ENCODE data around the gene CRYGC.

The CRYGC gene

GRCh38 chr2:208148803-208149202 lies 19.2 kb upstream of the CRYGC start:
- H3K4me2 ChIP-seq (ENCODE audit: low read length): no peak overlapping the region
- no peak overlapping the region for H3K27ac ChIP-seq (ENCODE audit: low read depth, low read length)
- no peaks in the 10 kb centered on the region; the same call in 1 of the 2 replicates for H3K9me3 ChIP-seq (ENCODE audit: control insufficient read depth, insufficient read depth, low read length)
- H3K79me2 ChIP-seq (ENCODE audit: control insufficient read depth, low read length): no peaks in the 10 kb centered on the region
- H3K27me3 ChIP-seq (ENCODE audit: control insufficient read depth, low read length): no peaks in the 10 kb centered on the region
- H3F3A ChIP-seq (ENCODE audit: control insufficient read depth, insufficient read depth): no peaks in the 10 kb centered on the region
- H3K4me3 ChIP-seq (ENCODE audit: low read length): no peak overlapping the region
- H3K9me2 ChIP-seq (replicated peaks; ENCODE audit: control insufficient read depth, low read length): no peaks in the 10 kb centered on the region
- no peaks in the 10 kb centered on the region for H3K36me3 ChIP-seq (ENCODE audit: control insufficient read depth, low read length)
- no peak for TF ChIP-seq CTCF (IDR thresholded peaks at IDR 0.05; ENCODE audit: low read depth, low read length, poor library complexity, severe bottlenecking)
- no peak for TF ChIP-seq EZH2phosphoT487 (IDR thresholded peaks at IDR 0.05; ENCODE audit: borderline replicate concordance, low read length)
- no peaks in the 10 kb centered on the region for H3K4me1 ChIP-seq (ENCODE audit: control insufficient read depth, low read length)
- H4K20me1 ChIP-seq (ENCODE audit: control insufficient read depth, insufficient read depth, low read depth, low read length): no peaks in the 10 kb centered on the region; the same call in 1 of the 2 replicates

GRCh38 chr2:208147759-208148158 lies 18.1 kb upstream of the CRYGC start:
- Histone ChIP-seq H3K4me1 (ENCODE audit: control insufficient read depth, low read length) (no peaks in the 10 kb centered on the region), H3K79me2 (ENCODE audit: control insufficient read depth, low read length) (no peaks in the 10 kb centered on the region), H3K9me3 (ENCODE audit: control insufficient read depth, insufficient read depth, low read length) (no peaks in the 10 kb centered on the region; the same call in 1 of the 2 replicates), H3F3A (ENCODE audit: control insufficient read depth, insufficient read depth) (no peaks in the 10 kb centered on the region), H4K20me1 (ENCODE audit: control insufficient read depth, insufficient read depth, low read depth, low read length) (no peaks in the 10 kb centered on the region; the same call in 1 of the 2 replicates), H3K4me3 (ENCODE audit: low read length) (no peak overlapping the region), H3K27me3 (ENCODE audit: control insufficient read depth, low read length) (no peaks in the 10 kb centered on the region), H3K27ac (ENCODE audit: low read depth, low read length) (no peak overlapping the region), H3K9me2 (replicated peaks; ENCODE audit: control insufficient read depth, low read length) (no peaks in the 10 kb centered on the region), H3K4me2 (ENCODE audit: low read length) (no peak overlapping the region), H3K36me3 (ENCODE audit: control insufficient read depth, low read length) (no peaks in the 10 kb centered on the region)
- TF ChIP-seq CTCF (IDR thresholded peaks at IDR 0.05; ENCODE audit: low read depth, low read length, poor library complexity, severe bottlenecking) (no peak), EZH2phosphoT487 (IDR thresholded peaks at IDR 0.05; ENCODE audit: borderline replicate concordance, low read length) (no peak)

GRCh38 chr2:208147008-208147407 lies 17.4 kb upstream of the CRYGC start:
- Histone ChIP-seq H3K9me3 (ENCODE audit: control insufficient read depth, insufficient read depth, low read length) (no peaks in the 10 kb centered on the region; the same call in 1 of the 2 replicates), H3K27me3 (ENCODE audit: control insufficient read depth, low read length) (no peaks in the 10 kb centered on the region), H3K4me3 (ENCODE audit: low read length) (no peak overlapping the region), H3K4me1 (ENCODE audit: control insufficient read depth, low read length) (no peaks in the 10 kb centered on the region), H3K9me2 (replicated peaks; ENCODE audit: control insufficient read depth, low read length) (no peaks in the 10 kb centered on the region), H3K79me2 (ENCODE audit: control insufficient read depth, low read length) (no peaks in the 10 kb centered on the region), H3F3A (ENCODE audit: control insufficient read depth, insufficient read depth) (no peaks in the 10 kb centered on the region), H3K36me3 (ENCODE audit: control insufficient read depth, low read length) (no peaks in the 10 kb centered on the region), H4K20me1 (ENCODE audit: control insufficient read depth, insufficient read depth, low read depth, low read length) (no peaks in the 10 kb centered on the region; the same call in 1 of the 2 replicates), H3K27ac (ENCODE audit: low read depth, low read length) (no peak overlapping the region), H3K4me2 (ENCODE audit: low read length) (no peak overlapping the region)
- TF ChIP-seq EZH2phosphoT487 (IDR thresholded peaks at IDR 0.05; ENCODE audit: borderline replicate concordance, low read length) (no peak), CTCF (IDR thresholded peaks at IDR 0.05; ENCODE audit: low read depth, low read length, poor library complexity, severe bottlenecking) (no peak)
